ENCODE results near the gene INSC.

DNA sequence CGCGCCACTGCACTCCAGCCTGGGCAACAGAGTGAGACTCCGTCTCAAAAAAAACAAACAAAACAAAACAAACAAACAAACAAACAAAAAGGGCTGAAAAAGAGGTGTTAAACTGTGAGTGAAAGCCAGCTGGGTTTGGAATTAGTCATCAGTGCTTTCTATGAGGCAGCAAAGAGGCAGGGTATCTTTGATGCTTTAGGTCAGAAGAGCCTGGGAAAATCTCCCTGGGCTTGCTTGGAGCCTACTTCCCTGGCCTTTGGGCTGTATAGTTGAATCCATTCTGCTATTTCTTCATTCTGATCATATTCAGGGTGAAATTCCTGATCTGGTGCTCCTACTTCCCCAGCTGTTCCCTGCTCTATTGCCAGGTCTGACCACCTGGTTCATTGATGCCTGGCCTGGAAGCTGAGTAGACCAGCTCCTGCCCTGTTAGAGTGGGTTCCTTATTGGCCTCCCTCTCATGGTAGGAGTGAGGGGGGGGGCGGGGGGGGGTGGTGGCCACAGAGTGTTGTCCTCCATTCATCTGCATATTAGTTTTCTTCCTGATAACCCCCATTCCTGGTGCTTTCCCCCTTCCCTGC lies 65.6 kb downstream of the INSC start:
- TF ChIP-seq, protein P1, sequence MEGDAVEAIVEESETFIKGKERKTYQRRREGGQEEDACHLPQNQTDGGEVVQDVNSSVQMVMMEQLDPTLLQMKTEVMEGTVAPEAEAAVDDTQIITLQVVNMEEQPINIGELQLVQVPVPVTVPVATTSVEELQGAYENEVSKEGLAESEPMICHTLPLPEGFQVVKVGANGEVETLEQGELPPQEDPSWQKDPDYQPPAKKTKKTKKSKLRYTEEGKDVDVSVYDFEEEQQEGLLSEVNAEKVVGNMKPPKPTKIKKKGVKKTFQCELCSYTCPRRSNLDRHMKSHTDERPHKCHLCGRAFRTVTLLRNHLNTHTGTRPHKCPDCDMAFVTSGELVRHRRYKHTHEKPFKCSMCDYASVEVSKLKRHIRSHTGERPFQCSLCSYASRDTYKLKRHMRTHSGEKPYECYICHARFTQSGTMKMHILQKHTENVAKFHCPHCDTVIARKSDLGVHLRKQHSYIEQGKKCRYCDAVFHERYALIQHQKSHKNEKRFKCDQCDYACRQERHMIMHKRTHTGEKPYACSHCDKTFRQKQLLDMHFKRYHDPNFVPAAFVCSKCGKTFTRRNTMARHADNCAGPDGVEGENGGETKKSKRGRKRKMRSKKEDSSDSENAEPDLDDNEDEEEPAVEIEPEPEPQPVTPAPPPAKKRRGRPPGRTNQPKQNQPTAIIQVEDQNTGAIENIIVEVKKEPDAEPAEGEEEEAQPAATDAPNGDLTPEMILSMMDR (IDR thresholded peaks at IDR 0.05 in 8 of 11, conservative IDR thresholded peaks at IDR 0.05 in 3 of 11), result no peak
- no peak for TF ChIP-seq POLR2AphosphoS5 (IDR thresholded peaks at IDR 0.05)

Data from spleen (tissue), 7 donors.